DND-41 (cell line): ENCODE measurements around the gene C2CD4B.
A peak's percentile ranks its signal among the peaks of the same experiment; 100 is the strongest.

Experiments
- ATAC-seq: fragments of 200-7000 bp; cut with Tn5 transposase; 3 replicates; pipeline ENCODE4 v1.9.1; 2021; ENCODE audit warnings: low read depth; ENCODE audit not compliant: insufficient read depth
- DNase-seq: peaks from one replicate; pipeline ENCODE4 v3.0.0-alpha.2; 2020
- H2AFZ ChIP-seq: 2 replicates; pipeline ENCODE4 v1.6.0; 2012; ENCODE audit warnings: low read depth, low read length
- H3K27ac ChIP-seq: 2 replicates; pipeline ENCODE4 v1.5.1; 2012; ENCODE audit warnings: low read length, inconsistent platforms
- H3K27me3 ChIP-seq: fragments of 200-600 bp; sonication (generic); 2 replicates; pipeline ENCODE4 v1.6.0; 2012; ENCODE audit warnings: low read length, mild to moderate bottlenecking, inconsistent platforms; ENCODE audit not compliant: insufficient read depth, poor library complexity
- H3K36me3 ChIP-seq: 2 replicates; pipeline ENCODE4 v1.5.1; 2012; ENCODE audit warnings: low read length, inconsistent platforms; ENCODE audit not compliant: insufficient read depth
- H3K4me1 ChIP-seq: 2 replicates; pipeline ENCODE4 v1.5.1; 2012; ENCODE audit warnings: mild to moderate bottlenecking, low read length; ENCODE audit not compliant: insufficient read depth
- H3K4me2 ChIP-seq: 2 replicates; pipeline ENCODE4 v1.6.0; 2012; ENCODE audit warnings: mild to moderate bottlenecking, moderate library complexity, low read length, inconsistent platforms; ENCODE audit not compliant: insufficient read depth
- H3K4me3 ChIP-seq, 2 experiments: fragments of 200-600 bp in 1 of 2; shearing (Covaris generic) in 1 of 2; 2 replicates each; pipeline ENCODE4 v1.5.1; 2012 to 2016; ENCODE audit warnings: inconsistent platforms in 2 of 2, low read length in 2 of 2, mild to moderate bottlenecking in 2 of 2, low read depth in 1 of 2, moderate library complexity in 1 of 2
- H3K79me2 ChIP-seq: 2 replicates; pipeline ENCODE4 v1.6.0; 2012; ENCODE audit warnings: low read length, inconsistent platforms; ENCODE audit not compliant: insufficient read depth
- H3K9ac ChIP-seq: 2 replicates; pipeline ENCODE4 v1.6.0; 2012; ENCODE audit warnings: low read depth, mild to moderate bottlenecking, inconsistent platforms, low read length, moderate library complexity
- H3K9me3 ChIP-seq: 2 replicates; pipeline ENCODE4 v1.5.1; 2012; ENCODE audit warnings: low read length, moderate library complexity, mild to moderate bottlenecking, inconsistent platforms; ENCODE audit not compliant: insufficient read depth, severe bottlenecking
- H4K20me1 ChIP-seq: 2 replicates; pipeline ENCODE4 v1.6.0; 2012; ENCODE audit warnings: low read length; ENCODE audit not compliant: insufficient read depth
- CTCF ChIP-seq: IDR thresholded peaks from 2 replicates; pipeline ENCODE4 v1.5.1; 2012; ENCODE audit warnings: borderline replicate concordance, low read length, moderate library complexity, mild to moderate bottlenecking; ENCODE audit not compliant: poor library complexity, severe bottlenecking; ENCODE audit errors: extremely low read depth
- EZH2 ChIP-seq: IDR thresholded peaks from 3 replicates; pipeline ENCODE4 v1.6.1; 2012; ENCODE audit warnings: borderline replicate concordance, low read depth, mild to moderate bottlenecking, moderate library complexity, low read length, inconsistent platforms; ENCODE audit not compliant: severe bottlenecking

The C2CD4B gene

GRCh38 chr15:62122249-62122648 is 42.8 kb downstream of the C2CD4B start:
- ATAC-seq (no peak), DNase-seq (no peak)
- peaks cover 6% of the 10 kb centered on the region for H3K9me3 ChIP-seq
- H3K4me2 ChIP-seq = no peak overlapping the region
- H3K9ac ChIP-seq = no peak overlapping the region
- H3K79me2 ChIP-seq = no peaks in the 10 kb centered on the region
- peaks cover 61% of the 10 kb centered on the region for H3K4me1 ChIP-seq
- H3K4me3 ChIP-seq = no peak overlapping the region
- no peak overlapping the region for H2AFZ ChIP-seq
- H4K20me1 ChIP-seq = no peaks in the 10 kb centered on the region
- no peak for TF ChIP-seq CTCF
- TF ChIP-seq EZH2 = no peak
- peak overlapping the region; percentile 12; the same call in 1 of the 2 replicates for H3K27ac ChIP-seq
- no peaks in the 10 kb centered on the region for H3K27me3 ChIP-seq
- no peaks in the 10 kb centered on the region for H3K36me3 ChIP-seq

- TF ChIP-seq EZH2 (no peak), CTCF (no peak)
- H4K20me1 ChIP-seq = no peaks in the 10 kb centered on the region
- 0 out of 2 replicates have a peak overlapping the region, but pooled peaks have one; percentile 27 for H2AFZ ChIP-seq
- peaks cover 61% of the 10 kb centered on the region for H3K4me1 ChIP-seq
- no peak overlapping the region for H3K4me2 ChIP-seq
- no peak overlapping the region for H3K4me3 ChIP-seq
- H3K36me3 ChIP-seq = no peaks in the 10 kb centered on the region
- no peak overlapping the region for H3K9ac ChIP-seq
- peak overlapping the region; percentile 12; the same call in 1 of the 2 replicates for H3K27ac ChIP-seq
- ATAC-seq (no peak), DNase-seq (no peak)
- H3K9me3 ChIP-seq = peaks cover 3% of the 10 kb centered on the region
- H3K79me2 ChIP-seq = no peaks in the 10 kb centered on the region
- no peaks in the 10 kb centered on the region for H3K27me3 ChIP-seq
Observed at GRCh38 chr15:62121273-62122015, 43.6 kb downstream of the C2CD4B start.

GRCh38 chr15:62120776-62121175 is 44.3 kb downstream of the C2CD4B start:
- ATAC-seq = no peak
- TF ChIP-seq EZH2 (no peak), CTCF (no peak)
- H3K27ac ChIP-seq = peak overlapping the region; percentile 80
- DNase-seq = no peak
- no peaks in the 10 kb centered on the region for H4K20me1 ChIP-seq
- peaks cover 61% of the 10 kb centered on the region for H3K4me1 ChIP-seq
- H3K27me3 ChIP-seq = no peaks in the 10 kb centered on the region
- no peaks in the 10 kb centered on the region for H3K36me3 ChIP-seq
- H3K9ac ChIP-seq = no peak overlapping the region
- H3K4me3 ChIP-seq = no peak overlapping the region
- H3K79me2 ChIP-seq = no peaks in the 10 kb centered on the region
- H2AFZ ChIP-seq = 0 out of 2 replicates have a peak overlapping the region, but pooled peaks have one; percentile 27
- no peak overlapping the region for H3K4me2 ChIP-seq
- H3K9me3 ChIP-seq = no peaks in the 10 kb centered on the region
